Mesothelial cell of epicardium (in vitro differentiated cells): ENCODE results near the gene DOP1B. TPM values are rescaled to one million over a fixed set of nuclear protein-coding genes. Genes with fewer than 3 reads are reported as not detected.

ENCODE experiments used
- DNase-seq, 2 experiments: peaks; one replicate each; pipeline ENCODE4 v3.0.0; 2021; ENCODE audit warnings: low spot score in 2 of 2; ENCODE audit not compliant: unreplicated experiment in 2 of 2
- H3K27ac Mint-ChIP-seq: 2 replicates; pipeline ENCODE4 v1.8.0; 2021; ENCODE audit warnings: mixed read lengths
- H3K27me3 Mint-ChIP-seq: 2 replicates; pipeline ENCODE4 v1.8.0; 2021; ENCODE audit warnings: low read depth, mixed read lengths
- H3K36me3 Mint-ChIP-seq: 2 replicates; pipeline ENCODE4 v1.8.0; 2021; ENCODE audit warnings: mixed read lengths
- H3K4me1 Mint-ChIP-seq: 2 replicates; pipeline ENCODE4 v1.8.0; 2021; ENCODE audit warnings: mixed read lengths
- H3K4me3 Mint-ChIP-seq: 2 replicates; pipeline ENCODE4 v1.8.0; 2021; ENCODE audit warnings: mild to moderate bottlenecking, moderate library complexity, mixed read lengths
- H3K9me3 Mint-ChIP-seq: 2 replicates; pipeline ENCODE4 v1.8.0; 2021; ENCODE audit warnings: mixed read lengths
- CTCF ChIP-seq: fragments of 200-600 bp; sonication (generic); IDR thresholded peaks from one replicate; pipeline ENCODE4 v1.5.0; 2021; ENCODE audit warnings: antibody characterized with exemption; ENCODE audit not compliant: unreplicated experiment
- total RNA-seq: library from RNA; stranded (reverse); gene quantifications from 3 replicates; pipeline ENCODE4 v1.2.1, GENCODE V29; 2021

DOP1B gene
- total RNA-seq, 1 donor from 2014 or later = 12.3 TPM

GRCh38 chr21:36155603-36156338, 853 bp upstream of the DOP1B start:
- H3K4me1 Mint-ChIP-seq = peaks cover 9% of the 10 kb centered on the region
- peak overlapping the region; percentile 74 for H3K4me3 Mint-ChIP-seq
- peaks cover 8% of the 10 kb centered on the region for H3K27me3 Mint-ChIP-seq
- peaks cover 5% of the 10 kb centered on the region for H3K9me3 Mint-ChIP-seq
- TF ChIP-seq CTCF = no peak
- DNase-seq = peak in 1 of 2 experiments; percentile 47
- peak overlapping the region; percentile 21 for H3K27ac Mint-ChIP-seq
- no peaks in the 10 kb centered on the region for H3K36me3 Mint-ChIP-seq

DNA sequence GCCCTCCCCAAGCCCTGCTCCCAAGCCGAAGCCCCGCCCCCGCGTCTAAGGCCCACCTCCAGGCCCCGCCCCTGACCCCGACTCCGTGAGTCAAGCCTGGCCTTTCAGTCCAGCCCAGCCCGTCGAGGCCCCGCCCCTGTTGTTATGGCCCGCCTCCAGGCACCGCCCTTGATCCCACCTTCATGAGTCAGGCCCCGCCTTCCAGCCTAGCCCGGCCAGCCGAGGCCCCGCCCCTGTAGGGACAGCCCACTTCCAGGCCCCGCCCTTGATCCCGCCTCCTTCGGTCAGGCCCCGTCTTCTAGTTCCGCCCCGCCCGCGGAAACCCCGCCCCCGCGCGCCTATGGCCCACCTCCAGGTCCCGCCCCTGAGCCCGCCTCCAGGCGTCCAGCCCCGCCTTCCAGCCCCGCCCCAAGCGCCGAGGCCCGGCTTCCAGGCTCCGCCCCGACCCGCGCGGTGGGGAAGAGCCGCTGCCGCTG, 247 bp upstream of the DOP1B start:
- Mint-ChIP-seq H3K27ac (no peak overlapping the region), H3K27me3 (peaks cover 8% of the 10 kb centered on the region), H3K36me3 (no peaks in the 10 kb centered on the region), H3K9me3 (peaks cover 5% of the 10 kb centered on the region), H3K4me1 (peaks cover 9% of the 10 kb centered on the region), H3K4me3 (peak overlapping the region; percentile 74)
- DNase-seq = peak; percentile 99 to 100
- TF ChIP-seq CTCF = no peak

- H3K27me3 Mint-ChIP-seq = peaks cover 8% of the 10 kb centered on the region
- H3K36me3 Mint-ChIP-seq = no peaks in the 10 kb centered on the region
- peaks cover 14% of the 10 kb centered on the region for H3K4me1 Mint-ChIP-seq
- H3K27ac Mint-ChIP-seq = no peak overlapping the region
- TF ChIP-seq CTCF = no peak
- no peak overlapping the region for H3K4me3 Mint-ChIP-seq
- no peaks in the 10 kb centered on the region for H3K9me3 Mint-ChIP-seq
- no peak for DNase-seq
These were observed 2.8 kb downstream of the DOP1B start for GRCh38 chr21:36159356-36159921.

GRCh38 chr21:36160850-36161178, 4.2 kb downstream of the DOP1B start:
- no peak overlapping the region for H3K27ac Mint-ChIP-seq
- DNase-seq = no peak
- TF ChIP-seq CTCF = no peak
- H3K9me3 Mint-ChIP-seq = no peaks in the 10 kb centered on the region
- no peak overlapping the region for H3K4me3 Mint-ChIP-seq
- peaks cover 5% of the 10 kb centered on the region for H3K27me3 Mint-ChIP-seq
- peaks cover 14% of the 10 kb centered on the region for H3K4me1 Mint-ChIP-seq
- no peaks in the 10 kb centered on the region for H3K36me3 Mint-ChIP-seq

- Mint-ChIP-seq H3K36me3 (no peaks in the 10 kb centered on the region), H3K4me3 (no peak overlapping the region), H3K4me1 (peaks cover 20% of the 10 kb centered on the region), H3K27ac (no peak overlapping the region), H3K27me3 (peaks cover 5% of the 10 kb centered on the region), H3K9me3 (no peaks in the 10 kb centered on the region)
- DNase-seq = no peak
- TF ChIP-seq CTCF = no peak
These were observed 6.0 kb downstream of the DOP1B start for GRCh38 chr21:36162631-36163030.
